Measurements from ENCODE around the gene TBC1D22A. TPM values are rescaled to one million over a fixed set of nuclear protein-coding genes. Genes with fewer than 3 reads are reported as not detected.

The TBC1D22A gene
- polyA plus RNA-seq, 1 experiment: 19.8 TPM

DNA sequence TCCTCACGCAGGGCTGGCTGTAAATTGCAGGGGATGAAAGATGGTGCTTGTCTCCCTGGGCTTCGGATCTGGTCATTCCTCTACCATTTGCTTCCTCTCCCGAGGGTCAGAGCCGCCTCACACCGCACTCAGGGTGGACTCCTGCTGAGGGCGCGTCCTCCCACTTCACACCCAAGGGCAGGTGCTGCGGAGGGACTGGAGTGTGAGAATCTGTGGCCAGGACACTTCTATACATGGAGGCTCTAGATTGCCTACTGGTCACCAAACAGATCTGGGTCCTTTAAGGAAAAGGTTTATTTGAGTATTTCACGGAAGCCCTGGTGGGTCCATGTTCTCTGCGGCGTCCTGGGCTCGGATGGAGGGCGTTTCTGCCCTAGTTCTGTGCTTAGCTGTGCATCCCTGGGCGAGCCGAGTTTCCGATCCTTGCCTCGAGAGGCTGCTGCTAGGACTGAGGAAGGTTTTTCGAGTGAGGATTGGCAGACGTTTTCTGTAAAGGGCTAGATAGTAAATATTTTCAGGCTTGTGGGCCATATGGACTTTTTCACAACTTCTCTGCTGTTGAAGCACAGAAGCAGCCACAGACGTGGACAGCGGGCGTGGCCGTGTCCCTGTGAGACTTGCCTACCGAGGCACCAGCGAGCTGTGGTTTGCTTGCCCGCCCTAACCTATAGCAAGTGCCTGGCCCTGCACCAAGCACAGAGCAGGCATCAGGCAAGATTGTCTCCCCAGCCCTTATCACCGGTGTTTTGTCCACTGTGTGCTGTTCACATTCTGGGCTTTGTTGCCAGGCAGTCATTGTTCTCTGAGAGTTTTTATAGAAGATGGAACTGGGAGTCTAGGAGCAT, 279.0 kb downstream of the TBC1D22A start:
- TF ChIP-seq, protein P1, sequence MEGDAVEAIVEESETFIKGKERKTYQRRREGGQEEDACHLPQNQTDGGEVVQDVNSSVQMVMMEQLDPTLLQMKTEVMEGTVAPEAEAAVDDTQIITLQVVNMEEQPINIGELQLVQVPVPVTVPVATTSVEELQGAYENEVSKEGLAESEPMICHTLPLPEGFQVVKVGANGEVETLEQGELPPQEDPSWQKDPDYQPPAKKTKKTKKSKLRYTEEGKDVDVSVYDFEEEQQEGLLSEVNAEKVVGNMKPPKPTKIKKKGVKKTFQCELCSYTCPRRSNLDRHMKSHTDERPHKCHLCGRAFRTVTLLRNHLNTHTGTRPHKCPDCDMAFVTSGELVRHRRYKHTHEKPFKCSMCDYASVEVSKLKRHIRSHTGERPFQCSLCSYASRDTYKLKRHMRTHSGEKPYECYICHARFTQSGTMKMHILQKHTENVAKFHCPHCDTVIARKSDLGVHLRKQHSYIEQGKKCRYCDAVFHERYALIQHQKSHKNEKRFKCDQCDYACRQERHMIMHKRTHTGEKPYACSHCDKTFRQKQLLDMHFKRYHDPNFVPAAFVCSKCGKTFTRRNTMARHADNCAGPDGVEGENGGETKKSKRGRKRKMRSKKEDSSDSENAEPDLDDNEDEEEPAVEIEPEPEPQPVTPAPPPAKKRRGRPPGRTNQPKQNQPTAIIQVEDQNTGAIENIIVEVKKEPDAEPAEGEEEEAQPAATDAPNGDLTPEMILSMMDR (IDR thresholded peaks at IDR 0.05; ENCODE audit: low read depth, low read length): no peak
- Histone ChIP-seq H3K9me3 (ENCODE audit: control insufficient read depth, insufficient read depth, low read length) (no peaks in the 10 kb centered on the region), H3K27me3 (ENCODE audit: control insufficient read depth, insufficient read depth, low read length) (no peaks in the 10 kb centered on the region), H3K27ac (ENCODE audit: low read depth, low read length) (no peak overlapping the region), H3K4me3 (ENCODE audit: low read depth, low read length) (no peak overlapping the region)
- DNase-seq (ENCODE audit: low read depth, low spot score): no peak
- POLR2A ChIA-PET: no interaction called here
- CTCF ChIA-PET: no interaction called here

DNA sequence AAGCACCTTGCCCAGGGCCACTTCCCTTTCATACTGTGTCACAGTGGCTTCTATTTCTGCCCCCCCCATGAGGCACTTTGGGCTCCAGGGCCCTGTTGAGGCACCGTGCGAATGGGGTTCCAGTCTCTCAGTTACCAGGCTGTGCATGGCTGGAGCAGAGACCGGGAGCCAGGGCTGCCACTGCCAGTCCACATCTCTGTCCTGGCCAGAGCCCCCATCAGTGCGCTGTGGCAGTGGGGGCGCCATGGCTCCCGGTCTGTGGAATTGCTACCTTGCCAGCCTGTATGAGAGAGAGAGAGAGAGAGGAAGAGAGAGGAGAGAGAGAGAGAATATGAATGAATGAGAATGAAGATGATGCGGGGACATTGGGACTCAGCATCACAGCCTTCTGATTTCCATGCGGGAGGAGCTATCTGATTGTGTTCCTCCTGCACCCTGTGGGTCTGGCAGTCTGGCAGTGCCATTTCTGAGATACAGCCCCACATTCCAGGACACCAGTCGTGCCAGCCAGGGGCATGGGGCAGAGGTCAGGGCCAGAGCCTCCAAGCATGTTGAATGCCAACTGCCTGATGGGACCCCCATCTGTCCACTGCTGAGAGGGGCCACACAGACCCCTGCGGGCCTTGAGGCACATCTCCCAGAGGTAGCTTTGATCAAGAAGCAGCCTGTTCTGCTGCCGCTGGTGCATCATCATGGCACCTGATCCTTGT, 279.8 kb downstream of the TBC1D22A start:
- H3K4me3 ChIP-seq (ENCODE audit: low read depth, low read length): no peak overlapping the region
- no peaks in the 10 kb centered on the region for H3K27me3 ChIP-seq (ENCODE audit: control insufficient read depth, insufficient read depth, low read length)
- ChIA-PET POLR2A (no interaction called here), CTCF (no interaction called here)
- H3K9me3 ChIP-seq (ENCODE audit: control insufficient read depth, insufficient read depth, low read length): no peaks in the 10 kb centered on the region
- DNase-seq (ENCODE audit: low read depth, low spot score): no peak
- TF ChIP-seq, protein P1 (IDR thresholded peaks at IDR 0.05; ENCODE audit: low read depth, low read length): no peak
- H3K27ac ChIP-seq (ENCODE audit: low read depth, low read length): no peak overlapping the region

DNA sequence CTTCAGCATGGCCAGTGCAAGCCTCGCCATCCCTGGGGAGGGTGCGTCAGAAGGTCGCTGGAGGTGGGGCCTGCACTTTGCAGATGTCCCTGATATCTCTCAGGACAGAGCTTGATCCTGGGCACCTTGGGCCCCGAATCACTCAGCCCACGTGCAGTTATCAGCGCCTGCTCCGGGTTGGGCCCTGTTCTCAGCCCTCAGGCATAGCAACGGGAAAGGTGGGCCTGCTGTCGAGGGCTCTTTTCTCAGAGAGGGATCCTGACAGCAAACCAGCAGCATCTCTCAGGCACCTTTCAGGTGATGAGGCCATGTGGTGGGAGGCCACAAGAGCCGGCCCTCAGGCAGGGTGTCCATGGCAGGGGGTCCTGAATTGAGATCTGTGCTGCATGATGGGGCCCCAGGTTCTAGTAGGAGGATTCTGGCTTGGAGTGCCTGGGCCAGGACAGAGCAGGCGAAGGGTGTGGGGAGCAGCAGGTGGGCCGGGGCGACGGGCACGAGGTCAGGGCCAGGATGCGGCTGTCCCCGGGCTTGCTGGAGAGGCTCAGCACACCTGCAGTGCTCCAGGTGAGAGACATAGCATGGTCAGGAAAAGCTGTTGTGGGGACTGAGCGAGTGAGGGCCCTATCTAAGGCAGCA, 280.5 kb downstream of the TBC1D22A start:
- TF ChIP-seq, protein P1 (IDR thresholded peaks at IDR 0.05; ENCODE audit: low read depth, low read length): no peak
- POLR2A ChIA-PET: no interaction called here

DNA sequence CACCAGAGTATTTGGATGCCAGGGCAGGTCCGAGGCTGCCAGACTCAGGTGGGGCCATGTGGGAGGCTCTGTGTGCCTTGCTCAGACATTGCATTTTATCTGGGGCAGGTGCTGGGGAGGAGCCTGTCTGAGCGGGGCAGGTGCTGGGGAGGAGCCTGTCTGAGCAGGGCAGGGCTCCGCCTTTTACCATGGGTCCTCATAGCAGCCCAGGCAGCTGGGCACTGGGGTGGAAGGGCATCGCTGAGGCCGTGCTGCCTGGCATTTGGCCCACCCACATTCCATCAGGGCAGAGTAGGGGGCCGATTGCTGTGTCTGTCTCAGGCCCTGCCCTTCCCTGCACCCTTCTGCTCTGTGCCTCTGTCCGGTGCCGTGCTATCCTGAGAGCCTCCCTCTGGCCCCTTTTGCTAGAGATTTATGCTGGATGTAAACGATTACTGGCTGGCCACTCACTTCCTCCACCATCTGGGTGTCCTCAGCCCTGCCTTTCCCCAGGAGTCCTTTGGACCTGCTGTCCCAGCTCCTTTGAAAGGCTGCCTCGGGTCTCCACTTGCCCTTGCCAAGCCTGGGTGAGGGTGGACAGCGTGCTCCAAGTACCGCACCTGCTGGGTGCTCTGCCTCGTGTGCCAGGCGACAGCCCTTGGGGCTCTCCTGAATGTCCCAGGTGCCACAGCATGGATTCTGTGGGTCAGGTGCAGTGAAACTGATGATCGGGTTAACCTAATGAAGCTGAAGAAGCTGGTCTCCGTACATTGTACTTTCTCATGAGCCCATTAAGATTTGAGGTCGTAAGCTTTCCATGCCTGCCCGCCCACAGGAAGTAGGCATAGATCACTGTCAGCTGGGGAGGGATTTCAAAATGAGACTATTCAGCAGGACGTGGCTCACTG, 281.6 kb downstream of the TBC1D22A start:
- DNase-seq (ENCODE audit: low read depth, low spot score): peak; percentile 4
- H3K4me3 ChIP-seq (ENCODE audit: low read depth, low read length): no peak overlapping the region
- H3K9me3 ChIP-seq (ENCODE audit: control insufficient read depth, insufficient read depth, low read length): no peaks in the 10 kb centered on the region
- ChIA-PET POLR2A (no interaction called here), CTCF (interaction anchor here (0.5 kb wide), 1 partner anchor 31 kb away, joined by 3 read pairs; no protein-coding TSS in a partner anchor)
- TF ChIP-seq, protein P1 (IDR thresholded peaks at IDR 0.05; ENCODE audit: low read depth, low read length): no peak
- H3K27ac ChIP-seq (ENCODE audit: low read depth, low read length): peak overlapping the region; percentile 31
- no peaks in the 10 kb centered on the region for H3K27me3 ChIP-seq (ENCODE audit: control insufficient read depth, insufficient read depth, low read length)

More for the DNA sequence above, 280.5 kb downstream of the TBC1D22A start:
- CTCF ChIA-PET: interaction anchor here (0.5 to 0.8 kb wide), 2 partner anchors 11 to 30 kb away, joined by 3 read pairs; no protein-coding TSS in a partner anchor
- no peaks in the 10 kb centered on the region for H3K9me3 ChIP-seq (ENCODE audit: control insufficient read depth, insufficient read depth, low read length)
- no peak overlapping the region for H3K27ac ChIP-seq (ENCODE audit: low read depth, low read length)
- no peaks in the 10 kb centered on the region for H3K27me3 ChIP-seq (ENCODE audit: control insufficient read depth, insufficient read depth, low read length)
- DNase-seq (ENCODE audit: low read depth, low spot score): no peak
- H3K4me3 ChIP-seq (ENCODE audit: low read depth, low read length): no peak overlapping the region

All from AG04450 (cell line).